Lower leg skin (tissue), 4 donors: ENCODE results near the gene CUL5. TPM values are rescaled to one million over a fixed set of nuclear protein-coding genes. Genes with fewer than 3 reads are reported as not detected.
A peak's percentile ranks its signal among the peaks of the same experiment; 100 is the strongest.

Experiments
- DNase-seq, 2 donors: peaks; one replicate each; pipeline ENCODE4 v3.0.0-alpha.2; 2019; ENCODE audit warnings: low spot score in 2 of 2
- H3K4me3 ChIP-seq: fragments of 200-600 bp; sonication (generic); 2 replicates; pipeline ENCODE4 v1.5.1; 2017; ENCODE audit warnings: mild to moderate bottlenecking, low read depth; ENCODE audit not compliant: poor library complexity, severe bottlenecking
- CTCF ChIP-seq, 3 donors: fragments of 450-650 bp; IDR thresholded peaks; one replicate each; pipeline ENCODE4 v1.5.1; 2016; ENCODE audit warnings: antibody characterized with exemption in 3 of 3, mild to moderate bottlenecking in 3 of 3, moderate library complexity in 2 of 3
- POLR2A ChIP-seq, 2 donors: fragments of 450-650 bp; IDR thresholded peaks; one replicate each; pipeline ENCODE4 v1.6.1; 2016 to 2017; ENCODE audit warnings: antibody characterized with exemption in 2 of 2, mild to moderate bottlenecking in 1 of 2, moderate library complexity in 1 of 2
- WGBS, 2 donors: methylation state at CpG; one replicate each; pipeline ENCODE4 v1.1.5; 2018; 5-methylcytosine and 5-hydroxymethylcytosine counted together
- intact Hi-C: fragments of 100-400 bp; cut with DNase I; formaldehyde crosslinking; loops from one replicate; pipeline ENCODE4 v1.15.0; 2023; ENCODE audit warnings: low total_unique reads
- total RNA-seq, 4 donors: library from RNA; depleted of rRNA; stranded (reverse); fragments of >200 nt; gene quantifications; one replicate each; pipeline ENCODE4 v1.1.0, GENCODE V29; 2016

The CUL5 gene
- total RNA-seq, 4 donors from 2014 or later = 24.2 to 30.1 (median 29.4) TPM

GRCh38 chr11:107970049-107970448 is 38.6 kb upstream of the CUL5 start:
- intact Hi-C loops = no loop called here
- H3K4me3 ChIP-seq = no peak overlapping the region
- peak in 1 of 2 donors; percentile 29 for DNase-seq
- TF ChIP-seq POLR2A (IDR thresholded peaks at IDR 0.05) (no peak), CTCF (IDR thresholded peaks at IDR 0.05) (no peak)
- WGBS, 2 donors = 78 to 79% methylated on average over 5 of the region's 5 CpGs

GRCh38 chr11:107973641-107974040 is 35.1 kb upstream of the CUL5 start:
- H3K4me3 ChIP-seq = no peak overlapping the region
- 92 to 97% methylated on average over 1 of the region's 1 CpG for WGBS, 2 donors
- TF ChIP-seq POLR2A (IDR thresholded peaks at IDR 0.05) = no peak
- intact Hi-C loops = no loop called here
- peak in 1 of 2 donors; percentile 7 for DNase-seq

GRCh38 chr11:107988397-107989158 is 20.1 kb upstream of the CUL5 start:
- TF ChIP-seq POLR2A (IDR thresholded peaks at IDR 0.05) = no peak
- TF ChIP-seq CTCF (IDR thresholded peaks at IDR 0.05) = no peak
- DNase-seq = no peak
- 63 to 75% methylated on average over 5 of the region's 5 CpGs for WGBS, 2 donors

GRCh38 chr11:107991868-107992414 is 16.8 kb upstream of the CUL5 start:
- intact Hi-C loops = no loop called here
- TF ChIP-seq CTCF (IDR thresholded peaks at IDR 0.05) = no peak
- TF ChIP-seq POLR2A (IDR thresholded peaks at IDR 0.05) = no peak
- 61 to 64% methylated on average over 5 of the region's 5 CpGs for WGBS, 2 donors
- H3K4me3 ChIP-seq = no peak overlapping the region
- no peak for DNase-seq

More at GRCh38 chr11:107988397-107989158, 20.1 kb upstream of the CUL5 start:
- H3K4me3 ChIP-seq = no peak overlapping the region
- intact Hi-C loops = no loop called here

- TF ChIP-seq POLR2A (IDR thresholded peaks at IDR 0.05) = no peak
- TF ChIP-seq CTCF (IDR thresholded peaks at IDR 0.05) = no peak
- intact Hi-C loops = no loop called here
Measured at GRCh38 chr11:107996006-107996776, 12.5 kb upstream of the CUL5 start.

GRCh38 chr11:107998761-107999160 is 9.9 kb upstream of the CUL5 start:
- intact Hi-C loops = no loop called here
- H3K4me3 ChIP-seq = no peak overlapping the region
- DNase-seq = no peak
- TF ChIP-seq POLR2A (IDR thresholded peaks at IDR 0.05) = no peak
- no peak for TF ChIP-seq CTCF (IDR thresholded peaks at IDR 0.05)
- WGBS, 2 donors = 84 to 88% methylated on average over 6 of the region's 6 CpGs

More at GRCh38 chr11:107996006-107996776, 12.5 kb upstream of the CUL5 start:
- WGBS, 2 donors = 44 to 45% methylated on average over 5 of the region's 5 CpGs
- H3K4me3 ChIP-seq = no peak overlapping the region
- no peak for DNase-seq
